ENCODE results near the gene TTN.

Gene TTN
- total RNA-seq = 130 to 505 (median 313) reads per million in 4 donors

DNA sequence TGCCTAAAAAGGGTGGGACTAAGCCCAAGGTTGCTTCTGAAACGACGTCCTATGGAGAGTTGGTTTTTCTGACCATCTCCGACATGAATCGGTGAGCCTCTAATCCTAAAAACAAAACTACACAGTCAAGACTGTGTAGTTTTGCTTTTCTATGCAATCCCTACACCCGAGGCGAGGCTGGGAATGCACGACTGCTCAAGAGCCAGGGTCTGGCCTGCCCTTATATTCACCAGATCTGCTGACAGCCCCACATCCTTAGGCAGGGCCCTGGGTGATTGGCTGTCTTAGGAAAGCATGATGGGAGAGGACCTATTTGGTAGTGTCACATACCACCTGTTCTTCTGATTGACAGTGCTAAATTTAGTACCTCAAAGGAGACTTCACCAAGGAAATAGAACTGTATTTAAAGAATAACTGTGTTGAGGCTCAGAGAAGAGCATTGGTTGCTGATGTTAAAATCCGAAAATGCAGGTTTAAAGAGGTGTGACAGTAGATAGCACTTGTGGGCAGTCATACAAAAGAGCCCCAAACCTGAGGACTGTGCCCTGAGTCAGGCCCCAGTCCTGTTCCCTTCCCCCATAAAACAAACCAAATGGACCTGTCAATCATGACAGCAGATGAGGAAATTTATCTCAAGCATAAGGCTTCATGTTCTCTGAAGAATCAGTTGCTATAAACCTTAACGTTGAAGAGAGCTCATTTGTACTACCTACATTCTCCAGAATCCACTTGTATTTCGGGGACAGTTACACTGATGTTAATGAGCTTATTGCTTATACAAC is at the start of gene TTN:
TTN (minus strand) TSS at position 197 of the 782 bp plus-strand sequence. CDS start 2,781 bp downstream, outside the sequence.
- DNase-seq = no peak

DNA sequence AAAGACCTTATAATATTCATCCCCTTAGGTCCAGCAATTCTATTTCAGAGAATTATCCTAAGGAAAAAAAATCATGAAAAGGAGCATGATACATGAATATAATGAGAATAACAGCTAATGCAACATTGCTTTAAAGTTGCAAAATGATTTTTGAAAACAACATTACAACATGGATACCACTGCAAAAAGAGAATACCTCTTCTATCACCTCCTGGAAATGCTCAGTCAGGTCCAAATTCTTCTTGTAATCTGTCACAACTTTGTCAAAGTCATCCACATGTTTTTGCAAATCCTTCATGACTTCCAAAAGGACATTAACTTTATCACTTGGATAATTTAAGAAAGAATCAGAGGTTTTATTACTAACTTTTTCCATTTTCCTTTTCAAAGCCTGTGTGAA is 47.9 kb upstream of the TTN start:
- no peak for DNase-seq

DNA sequence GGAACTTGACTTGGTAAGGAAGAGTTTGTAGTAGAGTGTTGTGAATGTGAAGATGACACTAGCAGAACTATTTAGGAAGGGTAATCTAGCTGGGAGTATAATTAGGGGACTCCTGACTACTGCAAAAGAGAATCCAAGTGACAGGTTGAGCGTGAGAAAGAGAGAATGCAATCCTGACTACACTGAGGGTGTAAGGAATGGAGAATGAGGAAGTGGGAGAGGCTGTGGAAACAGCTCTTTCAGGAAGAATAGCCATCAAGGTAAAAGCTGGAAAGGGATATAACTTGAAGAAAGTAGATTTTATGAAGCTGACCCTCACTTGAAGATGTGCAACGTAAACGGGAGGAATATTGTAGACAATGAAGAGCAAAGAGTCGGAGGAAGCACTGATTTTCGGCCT is 41.1 kb upstream of the TTN start:
- DNase-seq = no peak

DNA sequence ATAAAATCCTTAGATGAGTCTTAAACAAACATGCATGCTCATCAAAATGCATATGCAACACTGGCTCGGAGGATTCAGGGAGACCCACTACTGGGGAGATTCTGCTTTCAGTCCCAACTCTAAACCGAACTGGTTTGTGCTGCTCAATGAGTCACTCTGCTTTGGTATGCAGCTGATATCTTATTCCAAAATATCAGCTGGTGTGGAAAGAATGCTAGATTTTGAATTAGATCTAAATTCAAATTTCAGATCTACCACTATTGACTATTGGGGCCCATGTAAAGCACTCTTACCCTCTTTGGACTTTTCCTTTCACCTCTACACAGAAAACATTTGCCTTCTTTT is 39.2 kb upstream of the TTN start:
- no peak for DNase-seq

DNA sequence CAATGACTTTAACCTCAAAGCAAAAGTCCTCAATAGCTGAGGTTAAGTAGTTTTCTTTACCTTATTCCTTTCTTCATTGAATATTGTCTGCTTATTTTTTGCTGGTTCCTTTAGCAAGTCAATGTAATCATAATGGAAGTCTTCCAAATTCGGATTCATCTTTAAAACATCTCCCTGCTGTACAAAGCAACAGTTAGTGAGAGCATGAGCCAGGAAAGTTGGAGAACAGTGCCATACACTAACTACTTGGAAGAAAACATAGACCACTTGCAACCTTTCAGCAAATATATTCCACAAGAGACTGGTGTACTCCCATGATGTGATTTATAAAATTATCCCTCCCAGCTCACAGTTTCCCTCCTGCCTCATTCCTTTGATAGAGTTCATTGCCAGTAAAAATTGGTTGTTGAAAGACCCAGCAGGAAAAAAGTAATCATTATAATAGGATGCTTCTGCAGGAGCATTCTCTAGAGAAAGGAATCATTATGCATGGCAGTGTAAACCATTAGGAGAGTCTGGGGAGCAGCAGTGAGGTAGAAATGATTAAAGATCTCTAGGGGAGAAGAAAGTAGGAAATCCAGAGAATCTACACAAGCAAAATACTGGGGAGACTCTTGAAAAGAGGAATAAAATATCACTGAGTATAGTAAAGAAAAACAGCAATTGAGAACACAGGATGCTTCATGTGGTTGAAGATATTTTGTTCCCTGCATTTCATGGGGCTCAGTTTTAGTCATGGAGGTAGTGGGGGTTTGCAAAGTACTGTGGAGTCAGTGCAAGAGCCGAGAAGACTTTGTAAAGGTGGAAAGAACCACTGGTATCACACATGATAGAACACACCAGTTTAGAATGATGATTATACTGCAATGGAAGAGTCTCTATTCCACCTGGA is 38.6 kb upstream of the TTN start:
- DNase-seq = no peak

DNA sequence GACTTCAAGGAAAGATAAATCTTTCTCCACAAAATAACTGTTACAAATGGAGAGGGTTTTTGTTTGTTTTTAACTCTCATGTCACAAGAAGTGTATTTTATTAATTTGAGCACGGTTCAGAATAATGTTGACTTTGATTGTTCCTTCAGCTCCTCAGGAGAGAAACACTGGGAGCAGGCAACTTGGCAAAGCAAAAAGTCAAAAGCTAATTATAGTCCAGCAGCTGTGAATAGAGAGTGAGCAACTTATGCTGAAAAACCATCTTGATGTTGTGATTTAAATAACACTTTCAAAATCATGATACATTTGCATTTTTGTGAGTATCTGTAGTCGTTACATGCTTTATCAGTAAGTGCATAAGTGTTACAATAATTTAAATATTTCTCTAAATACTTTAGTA is 37.5 kb upstream of the TTN start:
- no peak for DNase-seq

DNA sequence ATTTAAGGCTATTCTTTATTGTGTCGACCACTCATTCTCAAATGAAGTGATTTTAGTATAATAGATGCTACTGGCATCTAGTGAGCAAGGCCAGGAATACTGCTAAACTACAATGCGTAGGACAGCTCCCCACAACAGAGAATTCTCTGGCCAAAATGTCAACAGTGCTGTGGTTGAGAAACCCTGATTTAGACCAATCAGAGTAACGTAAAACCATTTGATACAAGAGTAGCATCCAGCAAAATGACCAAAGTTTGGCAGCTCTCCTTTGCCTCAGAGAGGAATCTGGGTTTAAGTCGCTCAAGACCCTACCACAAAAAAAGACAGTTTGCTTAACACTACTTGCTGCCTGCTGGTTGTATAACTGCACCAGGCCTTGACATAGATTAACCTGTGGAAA is 37.0 kb upstream of the TTN start:
- DNase-seq = no peak

DNA sequence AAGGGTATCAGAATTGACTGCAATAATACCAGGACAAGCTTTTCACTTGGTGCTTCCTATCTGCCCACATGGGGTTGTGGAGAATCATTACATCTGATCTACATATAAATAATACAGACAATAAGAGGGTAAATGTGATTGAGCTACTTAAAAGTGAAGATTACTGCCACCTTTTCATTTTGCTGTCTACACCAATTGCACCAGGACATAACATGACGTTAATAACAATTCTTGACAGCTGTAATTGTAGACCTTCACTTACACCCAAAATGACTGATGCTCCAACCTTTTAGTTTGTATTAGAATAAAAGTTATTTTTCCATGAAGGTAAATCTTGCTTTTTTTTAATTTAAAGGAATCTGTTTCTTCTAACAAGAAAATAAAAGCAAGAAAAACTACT is 36.5 kb upstream of the TTN start:
- no peak for DNase-seq

DNA sequence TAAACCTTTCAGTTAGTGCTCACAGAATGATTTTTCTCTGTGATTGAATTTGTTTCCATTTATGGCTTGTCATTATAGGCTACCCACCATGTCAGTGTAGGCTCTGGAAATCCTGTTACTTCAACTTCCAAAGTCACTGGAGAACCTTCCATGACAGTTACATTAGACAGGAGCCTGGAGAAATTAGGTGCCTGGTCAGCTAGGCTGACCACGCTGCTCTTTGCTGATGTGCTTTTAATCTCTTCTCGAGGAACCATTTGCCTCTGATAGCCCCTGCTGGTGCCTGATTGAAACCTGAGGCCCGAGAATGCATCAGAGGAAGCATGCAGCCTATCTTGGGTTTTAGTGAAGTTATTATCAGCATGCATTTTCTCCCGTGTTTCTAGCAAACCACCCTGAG is 29.6 kb upstream of the TTN start:
- DNase-seq = no peak

DNA sequence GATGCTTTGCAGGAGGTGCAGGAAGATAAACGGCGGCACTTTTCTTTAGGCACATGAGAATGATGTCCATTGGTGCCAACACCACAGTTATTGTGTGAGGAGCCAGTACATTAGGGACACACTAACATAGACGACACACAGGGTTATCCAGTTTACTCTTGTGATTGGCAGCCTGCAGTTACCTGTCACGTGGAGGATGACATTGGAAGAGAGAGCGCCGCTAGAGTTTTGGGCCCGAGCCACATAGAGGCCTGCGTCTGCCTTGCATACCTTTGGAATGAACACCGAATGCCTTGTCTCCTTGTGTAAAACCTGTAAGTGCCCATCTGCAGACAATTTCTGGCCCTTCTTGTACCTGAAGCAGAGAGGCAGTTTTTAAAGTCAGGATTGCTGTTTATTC is 26.9 kb upstream of the TTN start:
- DNase-seq = no peak

DNA sequence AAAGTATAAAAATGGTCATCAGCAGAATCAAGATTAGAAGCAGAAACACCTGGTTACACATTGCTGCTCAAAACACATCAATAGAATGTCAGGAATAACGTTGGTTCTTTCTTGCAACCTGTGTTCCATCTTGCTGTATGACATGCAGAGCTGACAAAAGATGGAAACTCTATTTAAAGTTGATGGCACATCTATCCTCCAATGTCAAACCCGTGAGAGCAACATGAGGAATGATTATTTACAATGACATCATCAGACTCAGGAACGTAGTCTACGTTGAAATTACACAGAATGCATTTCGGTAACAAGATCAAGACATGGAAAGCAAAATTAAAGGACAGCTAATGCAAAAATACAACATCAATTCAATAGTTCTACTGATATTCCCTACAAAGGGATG is 26.2 kb upstream of the TTN start:
- no peak for DNase-seq

DNA sequence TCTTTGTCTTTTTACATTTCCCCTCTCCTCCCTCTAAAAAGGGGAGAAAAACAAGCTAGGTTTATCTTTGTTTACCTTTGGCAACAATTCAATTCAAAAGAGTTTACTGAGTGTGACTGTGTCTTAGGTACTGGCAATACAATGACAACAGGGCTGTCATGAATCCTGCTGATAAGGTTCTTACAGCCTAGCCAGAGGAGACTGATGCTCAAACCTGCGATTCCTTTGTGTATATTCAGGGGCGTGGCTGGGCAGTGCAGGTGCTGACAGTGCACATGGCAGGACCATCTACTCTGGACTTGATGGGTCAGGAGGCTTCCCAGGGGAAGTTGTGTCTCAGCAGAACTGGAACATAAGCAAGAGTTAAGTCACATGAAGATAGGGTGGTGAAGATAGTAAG is 23.2 kb upstream of the TTN start:
- DNase-seq = no peak

DNA sequence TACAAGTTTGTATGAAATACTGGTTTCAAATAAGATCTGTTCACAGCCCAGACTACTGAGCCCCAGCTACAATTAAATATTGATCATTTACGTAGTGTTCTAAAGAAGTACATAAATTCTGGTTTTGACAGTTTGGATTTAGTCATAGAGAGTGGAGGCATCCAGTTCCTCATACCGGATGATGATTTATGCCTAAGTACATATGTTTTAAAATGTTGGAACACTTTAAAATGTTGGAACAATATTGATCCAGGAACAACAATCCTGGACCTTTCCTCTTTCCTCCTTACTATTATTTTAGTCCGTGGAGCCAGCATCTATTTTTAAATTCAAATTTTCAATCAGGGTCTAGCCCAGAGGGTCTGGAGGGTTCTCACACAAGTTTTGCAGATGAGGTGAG is 22.8 kb upstream of the TTN start:
- DNase-seq = no peak

DNA sequence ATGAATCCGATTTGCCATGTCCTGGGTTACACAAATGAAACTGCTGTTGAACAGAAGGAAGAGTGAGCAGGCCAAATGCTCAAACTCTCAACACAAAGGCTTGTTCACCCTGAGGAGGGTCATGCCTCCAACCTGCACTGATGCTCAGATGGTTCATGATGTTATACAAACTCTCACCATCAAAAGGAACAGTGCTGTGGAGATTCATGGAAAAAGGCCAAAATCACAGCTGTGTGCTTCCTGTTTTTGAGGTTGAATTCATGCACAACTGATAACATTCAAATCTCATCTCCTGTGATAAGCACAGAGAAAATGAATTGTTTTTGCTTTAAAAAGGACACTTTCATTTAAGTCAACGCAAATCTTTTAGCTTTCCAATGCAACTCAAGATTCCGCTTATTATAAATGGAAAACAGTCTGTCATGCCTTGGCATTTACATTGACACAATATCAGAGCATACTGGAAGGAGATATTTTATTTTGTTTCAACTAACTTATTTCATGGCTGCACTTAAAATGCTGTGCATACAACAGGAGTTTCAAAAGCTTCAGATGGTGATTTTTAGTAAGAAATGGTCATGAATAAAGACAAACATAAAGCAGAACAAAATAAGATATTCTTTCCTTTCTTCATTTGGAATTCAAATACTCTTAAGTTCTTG is 22.2 kb upstream of the TTN start:
- DNase-seq = no peak

DNA sequence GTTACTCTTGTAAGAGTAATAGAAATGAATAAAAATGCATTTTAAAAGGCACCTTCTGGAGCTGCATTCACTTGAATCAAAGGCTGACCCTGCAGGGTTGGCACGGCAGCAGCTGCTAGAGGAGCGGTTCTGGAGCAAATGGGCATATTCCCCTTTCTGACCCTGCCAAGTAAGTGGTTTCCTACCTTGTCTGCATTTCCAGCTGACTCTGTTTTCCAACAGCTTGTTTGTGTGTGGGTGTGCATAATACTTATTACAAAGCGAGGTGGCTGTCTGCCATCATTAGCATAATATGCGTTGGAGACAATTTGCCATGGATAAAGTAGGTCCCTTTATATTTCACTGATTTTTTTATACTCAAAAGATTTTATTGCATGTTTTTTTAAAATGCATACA is 21.3 kb upstream of the TTN start:
- DNase-seq = no peak

DNA sequence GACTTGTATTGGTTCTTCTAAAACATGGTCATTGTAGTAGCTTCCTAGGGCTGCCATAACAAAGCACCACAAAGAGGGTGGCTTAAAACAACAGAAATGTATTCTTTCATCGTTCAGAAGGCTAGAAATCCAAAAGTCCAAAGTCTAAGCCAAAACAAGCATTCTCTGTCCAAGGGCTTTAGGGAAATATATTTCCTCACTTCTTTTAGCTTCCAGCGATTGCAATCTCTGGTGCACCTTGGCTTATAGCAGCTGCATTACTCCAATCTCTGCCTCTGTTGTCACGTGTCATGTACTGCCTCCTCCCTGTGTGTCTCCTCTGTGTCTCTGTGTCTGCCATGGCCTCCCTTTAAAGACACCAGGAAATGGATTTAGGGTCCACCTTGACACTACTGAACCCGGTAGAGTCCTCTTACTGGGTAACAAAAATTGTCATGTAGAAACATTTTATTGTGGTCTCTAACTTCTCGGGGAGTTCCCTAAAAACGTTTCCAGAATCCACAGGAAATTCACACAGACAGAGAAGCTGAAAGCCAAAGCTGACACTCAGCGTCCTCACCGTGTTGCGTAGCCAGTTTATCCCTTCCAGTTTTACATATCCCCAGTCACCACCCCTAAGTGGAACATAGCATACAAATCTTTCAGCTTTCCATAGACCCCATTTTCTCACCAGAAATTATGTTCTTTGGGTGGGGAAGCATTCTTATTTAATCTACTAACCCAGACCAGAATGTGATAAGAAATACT is 20.7 kb upstream of the TTN start:
- DNase-seq = no peak

DNA sequence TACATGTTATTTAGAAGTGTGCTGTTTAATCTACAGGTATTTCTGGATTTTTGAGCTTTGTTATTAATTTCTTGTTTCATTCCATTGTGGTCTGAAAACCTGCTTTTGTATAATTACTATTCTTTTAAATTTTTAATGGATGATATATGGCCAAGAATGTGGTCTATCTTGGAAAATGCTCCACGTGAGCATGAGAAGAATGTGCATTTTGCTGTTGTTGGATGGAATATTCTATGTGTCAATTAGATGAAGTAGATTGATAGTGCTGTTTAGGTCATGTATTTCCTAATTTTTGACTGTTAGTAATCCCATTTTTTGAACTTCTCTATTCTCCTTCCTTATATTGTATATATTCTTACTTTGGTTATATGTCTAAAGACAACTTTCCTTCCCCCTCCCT is 19.9 kb upstream of the TTN start:
- DNase-seq = no peak

DNA sequence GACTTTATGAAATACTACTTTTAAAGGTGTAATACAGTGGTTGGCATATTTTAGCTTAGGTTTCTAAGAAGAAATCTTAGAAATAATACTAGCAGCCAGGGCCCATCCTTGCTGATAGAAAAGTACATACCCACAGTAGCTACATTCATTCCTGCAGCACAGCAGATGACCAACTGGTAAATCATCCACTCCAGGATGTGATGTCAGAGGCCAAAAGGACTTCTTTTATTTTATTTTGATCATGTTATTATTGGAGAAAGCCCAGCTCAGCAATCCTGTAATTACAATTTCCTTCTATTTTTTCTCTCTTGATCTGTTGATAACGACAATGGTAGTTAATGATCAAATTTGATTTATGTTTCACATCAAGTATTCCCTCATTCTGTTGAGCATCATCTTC is 18.0 kb upstream of the TTN start:
- no peak for DNase-seq

DNA sequence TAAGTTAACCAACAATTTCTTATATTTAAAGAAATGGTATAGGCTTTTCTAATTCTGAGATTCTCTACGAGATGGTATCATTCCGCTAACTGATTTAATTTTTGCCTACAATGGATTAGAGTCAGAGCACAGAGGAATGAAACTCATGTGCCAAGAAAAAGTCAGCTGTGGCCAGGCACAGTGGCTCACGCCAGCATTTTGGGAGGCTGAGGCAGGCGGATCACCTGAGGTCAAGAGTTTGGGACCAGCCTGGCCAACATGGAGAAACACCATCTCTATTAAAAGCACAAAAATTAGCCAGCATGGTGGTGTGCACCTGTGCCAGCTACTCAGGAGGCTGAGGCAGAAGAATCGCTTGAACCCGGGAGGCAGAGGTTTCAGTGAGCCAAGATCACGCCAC is 17.0 kb upstream of the TTN start:
- DNase-seq = no peak

DNA sequence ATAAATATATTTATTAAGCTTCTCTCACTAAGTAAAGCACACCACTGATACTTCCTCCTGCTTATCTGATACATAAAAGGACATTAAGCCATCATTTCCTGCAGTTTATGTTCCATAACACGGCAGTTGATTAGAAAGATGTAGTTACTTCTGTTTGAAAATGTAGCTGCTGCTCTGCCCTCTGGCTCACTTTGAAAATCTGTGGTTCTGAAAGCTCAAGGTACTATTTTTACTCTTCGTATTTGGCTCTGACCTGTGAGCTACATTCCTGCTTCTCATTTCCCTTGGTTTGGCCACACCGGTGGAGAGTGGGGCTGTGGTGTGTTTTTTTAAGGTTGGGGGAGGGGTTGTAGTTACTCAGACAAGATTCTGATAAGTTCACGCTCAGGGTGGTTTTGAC is 12.8 kb upstream of the TTN start:
- no peak for DNase-seq

DNA sequence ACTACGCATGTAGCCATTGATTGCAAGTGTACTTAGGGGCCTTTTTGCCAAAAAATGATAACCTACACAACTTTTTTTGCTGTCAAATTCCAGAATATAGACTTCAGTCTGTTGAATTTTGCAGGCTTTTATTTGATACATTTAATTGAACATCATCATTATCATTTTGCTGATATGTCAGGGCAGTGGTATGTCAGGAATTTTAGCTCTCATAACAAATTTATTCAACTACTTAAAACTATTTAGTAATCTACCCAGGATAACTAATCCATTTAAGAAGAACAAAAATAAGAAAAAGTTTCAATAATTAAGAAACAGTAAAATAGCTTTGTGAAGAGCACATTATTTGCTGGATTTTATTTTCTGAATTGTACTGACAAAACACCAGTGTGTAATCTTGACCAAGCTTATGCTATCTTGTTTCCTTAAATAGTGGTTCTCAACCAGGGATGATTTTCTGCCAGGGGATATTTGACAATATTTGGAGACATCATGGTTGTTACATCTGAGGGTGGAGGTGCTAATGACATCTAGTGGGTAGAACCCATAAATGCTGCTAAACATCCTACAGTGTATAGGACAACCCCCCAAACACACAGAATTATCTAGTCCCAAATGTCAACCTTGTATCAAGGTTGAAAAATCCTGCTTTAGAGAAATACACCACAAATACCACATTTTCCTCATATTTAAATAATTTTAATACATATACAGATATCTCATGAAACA is 12.1 kb upstream of the TTN start:
- DNase-seq = no peak

DNA sequence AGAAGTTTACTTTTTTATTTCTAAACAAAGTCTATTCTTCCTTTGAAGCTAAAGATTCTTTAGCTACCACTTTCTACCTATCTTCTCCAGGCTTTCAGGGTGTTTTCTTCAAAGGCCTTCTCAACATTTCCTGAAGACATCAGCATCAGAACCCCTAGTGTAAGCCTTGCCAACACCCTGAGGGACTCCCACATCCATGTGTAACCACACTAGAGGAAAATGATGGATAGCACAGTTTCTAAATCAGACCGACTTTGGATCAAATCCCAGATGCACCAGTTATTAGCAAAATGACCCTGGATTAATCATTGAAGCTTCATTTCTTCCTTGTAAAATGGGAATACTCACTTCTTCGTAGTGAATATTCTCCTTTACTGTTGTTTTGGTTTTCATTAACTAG is 4.7 kb upstream of the TTN start:
- no peak for DNase-seq

Data from T-helper 1 cell (primary cell).